Hepatocyte (in vitro differentiated cells): ENCODE measurements around the gene NSUN3. TPM values are rescaled to one million over a fixed set of nuclear protein-coding genes. Genes with fewer than 3 reads are reported as not detected.

ENCODE experiments used
- DNase-seq: peaks from one replicate; pipeline ENCODE4 v3.0.0-alpha.2; 2016; ENCODE audit warnings: low spot score
- H2AFZ ChIP-seq: fragments of 200-600 bp; sonication (generic); 2 replicates; pipeline ENCODE4 v1.6.0; 2016; ENCODE audit warnings: antibody characterized with exemption, mild to moderate bottlenecking
- H3K27ac ChIP-seq: fragments of 200-600 bp; sonication (generic); 2 replicates; pipeline ENCODE4 v1.5.1; 2016; ENCODE audit warnings: mild to moderate bottlenecking
- H3K27me3 ChIP-seq: fragments of 200-600 bp; sonication (generic); 2 replicates; pipeline ENCODE4 v1.6.1; 2016
- H3K36me3 ChIP-seq: fragments of 200-600 bp; sonication (generic); replicated peaks from 2 replicates; pipeline ENCODE4 v1.5.1; 2016; ENCODE audit warnings: low read depth; ENCODE audit not compliant: insufficient read depth
- H3K4me1 ChIP-seq: fragments of 200-600 bp; sonication (generic); 2 replicates; pipeline ENCODE4 v1.5.1; 2016; ENCODE audit warnings: mild to moderate bottlenecking, moderate library complexity; ENCODE audit not compliant: insufficient read depth
- H3K4me2 ChIP-seq: fragments of 200-600 bp; sonication (generic); 2 replicates; pipeline ENCODE4 v1.6.0; 2016
- H3K4me3 ChIP-seq: fragments of 200-600 bp; sonication (generic); 2 replicates; pipeline ENCODE4 v1.5.1; 2016; ENCODE audit warnings: mild to moderate bottlenecking
- H3K79me2 ChIP-seq: fragments of 200-600 bp; sonication (generic); 2 replicates; pipeline ENCODE4 v1.6.0; 2017; ENCODE audit warnings: mild to moderate bottlenecking
- H3K9me2 ChIP-seq: fragments of 200-600 bp; sonication (generic); replicated peaks from 2 replicates; pipeline ENCODE4 v1.6.0; 2017; ENCODE audit warnings: mild to moderate bottlenecking; ENCODE audit not compliant: insufficient read depth
- H3K9me3 ChIP-seq: fragments of 200-600 bp; sonication (generic); 2 replicates; pipeline ENCODE4 v1.5.1; 2016; ENCODE audit warnings: low read depth, mild to moderate bottlenecking
- H4K20me1 ChIP-seq: fragments of 200-600 bp; sonication (generic); 2 replicates; pipeline ENCODE4 v1.6.0; 2016; ENCODE audit warnings: mild to moderate bottlenecking; ENCODE audit not compliant: insufficient read depth, poor library complexity, severe bottlenecking
- CTCF ChIP-seq: fragments of 200-600 bp; sonication (generic); IDR thresholded peaks from 2 replicates; pipeline ENCODE4 v1.5.1; 2016; ENCODE audit warnings: antibody characterized with exemption, mild to moderate bottlenecking; ENCODE audit not compliant: poor library complexity
- EZH2 ChIP-seq: fragments of 200-600 bp; sonication (generic); IDR thresholded peaks from 2 replicates; pipeline ENCODE4 v1.6.1; 2016; ENCODE audit warnings: antibody characterized with exemption, mild to moderate bottlenecking, borderline replicate concordance
- EZH2phosphoT487 ChIP-seq: fragments of 200-600 bp; sonication (generic); IDR thresholded peaks from one replicate; pipeline ENCODE4 v1.6.1; 2018; ENCODE audit warnings: antibody characterized with exemption, mild to moderate bottlenecking, low read depth, moderate library complexity; ENCODE audit not compliant: unreplicated experiment, severe bottlenecking
- WGBS: methylation state at CpG from one replicate; pipeline ENCODE4 v1.1.6; 2016; ENCODE audit warnings: low lambda C conversion rate; ENCODE audit errors: missing lambda C conversion rate; 5-methylcytosine and 5-hydroxymethylcytosine counted together
- polyA plus RNA-seq: library from polyadenylated mRNA; unstranded; fragments of >200 nt; fragmentation: Nextera tagmentation; extraction: Ambion mirVana; gene quantifications from 2 replicates; pipeline ENCODE4 v1.2.1, GENCODE V29; 2016
- total RNA-seq: library from RNA; depleted of rRNA; stranded (reverse); fragments of >200 nt; gene quantifications from 2 replicates; pipeline ENCODE4 v1.2.3, GENCODE V29; 2014

Gene NSUN3
- total and polyA plus RNA-seq, 2 experiments from 2014 or later: 4.5 to 9.0 TPM

- TF ChIP-seq CTCF (no peak), EZH2phosphoT487 (no peak), EZH2 (no peak)
- whole genome bisulfite sequencing: 100% methylated on average over 2 of the region's 2 CpGs
- H2AFZ ChIP-seq: no peak overlapping the region
Observed at GRCh38 chr3:94175677-94176076, 112.8 kb downstream of the NSUN3 start.

GRCh38 chr3:94176988-94177745 is 114.3 kb downstream of the NSUN3 start:
- TF ChIP-seq EZH2 (no peak), EZH2phosphoT487 (no peak), CTCF (no peak)
- no peak overlapping the region for H3K4me3 ChIP-seq
- WGBS: 73% methylated on average over 6 of the region's 6 CpGs
- no peaks in the 10 kb centered on the region for H3K36me3 ChIP-seq
- peaks cover 6% of the 10 kb centered on the region for H3K4me1 ChIP-seq
- no peaks in the 10 kb centered on the region for H3K79me2 ChIP-seq
- no peak overlapping the region for H2AFZ ChIP-seq
- DNase-seq: no peak
- H3K27ac ChIP-seq: no peak overlapping the region
- H3K9me2 ChIP-seq: no peaks in the 10 kb centered on the region
- no peaks in the 10 kb centered on the region for H4K20me1 ChIP-seq
- peak overlapping the region; percentile 11 for H3K4me2 ChIP-seq
- no peaks in the 10 kb centered on the region for H3K9me3 ChIP-seq
- H3K27me3 ChIP-seq: no peaks in the 10 kb centered on the region

More at GRCh38 chr3:94175677-94176076, 112.8 kb downstream of the NSUN3 start:
- Histone ChIP-seq H3K4me2 (no peak overlapping the region), H3K4me3 (no peak overlapping the region), H3K36me3 (no peaks in the 10 kb centered on the region), H3K79me2 (no peaks in the 10 kb centered on the region), H3K9me3 (no peaks in the 10 kb centered on the region), H3K27me3 (no peaks in the 10 kb centered on the region), H3K4me1 (peaks cover 6% of the 10 kb centered on the region), H4K20me1 (no peaks in the 10 kb centered on the region), H3K27ac (no peak overlapping the region), H3K9me2 (no peaks in the 10 kb centered on the region)
- DNase-seq: no peak

Other genes starting within 250 kb of the NSUN3 start
- 103 and 115 TPM in 2 replicates for gene PROS1, start 89.2 kb upstream of the NSUN3 start, total RNA-seq
- 46.5 and 58.7 TPM in 2 replicates for gene PROS1, start 89.2 kb upstream of the NSUN3 start, polyA plus RNA-seq
- gene ARL13B, start 82.9 kb upstream of the NSUN3 start, total RNA-seq: 10.0 and 10.4 TPM in 2 replicates
- gene ARL13B, start 82.9 kb upstream of the NSUN3 start, polyA plus RNA-seq: 6.2 and 11.1 TPM in 2 replicates
- gene STX19, start 34.5 kb upstream of the NSUN3 start, total RNA-seq: 0.16 and 0.47 TPM in 2 replicates
- gene STX19, start 34.5 kb upstream of the NSUN3 start, polyA plus RNA-seq: 0.12 TPM in 1 of 2 replicates, not detected in the other
- 7.3 and 7.9 TPM in 2 replicates for gene DHFR2, start 145 bp upstream of the NSUN3 start, total RNA-seq
- 3.9 and 6.5 TPM in 2 replicates for gene DHFR2, start 145 bp upstream of the NSUN3 start, polyA plus RNA-seq